OCI-LY3 (cell line): Measurements from ENCODE around the gene TRIP10.
"Not testable (repeated sequence)": the region's sequence is repeated elsewhere in the genome, so short reads cannot be mapped to it uniquely, and the experiment has no call there.

Experiments used
- EZH2phosphoT487 ChIP-seq: fragments of 200-600 bp; shearing (Covaris generic); IDR thresholded peaks from 2 replicates; pipeline ENCODE4 v1.6.1; 2018; ENCODE audit warnings: antibody characterized with exemption, mixed run types, low read depth
- TF ChIP-seq, protein P1 (sequence below): fragments of 200-600, 300-600 bp; sonication (generic); IDR thresholded peaks from 2 replicates; pipeline ENCODE4 v1.5.1; 2014; ENCODE audit warnings: antibody characterized with exemption, low read length, low read depth

DNA sequence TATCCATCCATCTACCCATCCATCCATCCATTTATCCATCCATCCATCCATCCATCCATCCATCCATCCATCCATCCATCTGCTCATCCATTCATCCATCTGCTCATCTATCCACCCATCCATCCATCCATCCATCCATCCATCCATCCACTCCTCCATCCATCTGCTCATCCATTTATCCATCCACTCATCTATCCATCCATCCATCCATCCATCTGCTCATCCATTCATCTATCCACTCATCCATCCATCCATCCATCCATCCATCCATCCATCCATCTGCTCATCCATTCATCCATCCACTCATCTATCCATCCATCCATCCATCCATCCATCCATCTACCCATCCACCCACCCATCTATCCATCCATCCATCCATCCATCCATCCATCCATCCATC lies 36.6 kb downstream of the TRIP10 start:
- TF ChIP-seq, protein P1, sequence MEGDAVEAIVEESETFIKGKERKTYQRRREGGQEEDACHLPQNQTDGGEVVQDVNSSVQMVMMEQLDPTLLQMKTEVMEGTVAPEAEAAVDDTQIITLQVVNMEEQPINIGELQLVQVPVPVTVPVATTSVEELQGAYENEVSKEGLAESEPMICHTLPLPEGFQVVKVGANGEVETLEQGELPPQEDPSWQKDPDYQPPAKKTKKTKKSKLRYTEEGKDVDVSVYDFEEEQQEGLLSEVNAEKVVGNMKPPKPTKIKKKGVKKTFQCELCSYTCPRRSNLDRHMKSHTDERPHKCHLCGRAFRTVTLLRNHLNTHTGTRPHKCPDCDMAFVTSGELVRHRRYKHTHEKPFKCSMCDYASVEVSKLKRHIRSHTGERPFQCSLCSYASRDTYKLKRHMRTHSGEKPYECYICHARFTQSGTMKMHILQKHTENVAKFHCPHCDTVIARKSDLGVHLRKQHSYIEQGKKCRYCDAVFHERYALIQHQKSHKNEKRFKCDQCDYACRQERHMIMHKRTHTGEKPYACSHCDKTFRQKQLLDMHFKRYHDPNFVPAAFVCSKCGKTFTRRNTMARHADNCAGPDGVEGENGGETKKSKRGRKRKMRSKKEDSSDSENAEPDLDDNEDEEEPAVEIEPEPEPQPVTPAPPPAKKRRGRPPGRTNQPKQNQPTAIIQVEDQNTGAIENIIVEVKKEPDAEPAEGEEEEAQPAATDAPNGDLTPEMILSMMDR, result not testable (repeated sequence)
- not testable (repeated sequence) for TF ChIP-seq EZH2phosphoT487
